ENCODE measurements around the gene RASL12.
"Not testable (repeated sequence)": the region's sequence is repeated elsewhere in the genome, so short reads cannot be mapped to it uniquely, and the experiment has no call there.

Gene RASL12

DNA sequence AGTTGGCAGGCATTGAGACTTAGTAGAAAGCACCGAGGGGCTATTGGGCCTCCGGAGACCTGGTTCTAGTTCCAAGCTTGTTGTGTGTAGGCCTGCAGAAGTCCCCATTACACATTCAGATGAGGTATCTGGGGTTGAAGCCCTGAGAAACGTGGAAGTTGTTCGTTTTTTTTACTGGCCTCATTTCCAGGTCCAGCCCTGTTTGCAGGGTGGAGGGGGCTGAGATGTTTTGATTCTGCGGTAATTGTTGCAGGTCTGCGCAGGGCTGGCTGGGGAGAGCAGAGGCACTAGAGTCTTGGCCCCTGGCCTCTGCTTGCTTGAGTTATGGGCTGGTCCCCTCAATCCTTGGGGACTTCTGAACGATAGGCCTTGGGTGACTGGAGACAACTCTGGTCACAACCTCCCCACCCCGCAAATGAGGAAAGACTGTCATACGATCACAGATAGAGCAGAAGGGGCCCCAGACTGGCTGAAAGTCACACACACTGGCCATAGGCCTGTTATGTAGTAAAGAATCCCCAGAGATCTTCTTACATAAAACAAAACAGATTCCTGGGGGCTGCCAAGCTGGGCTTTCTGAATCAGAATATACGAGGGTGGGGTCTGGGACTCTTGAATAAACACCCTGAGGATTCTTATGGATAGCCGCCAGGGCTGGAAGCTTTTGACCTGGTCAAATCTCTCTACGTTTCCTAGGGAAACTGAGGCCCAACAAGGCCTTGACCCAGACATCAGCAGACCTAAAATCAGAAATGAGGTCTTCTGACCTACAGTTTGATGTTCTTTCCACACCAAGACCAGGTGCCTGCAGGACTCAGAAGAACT is 24.4 kb upstream of the RASL12 start:
- no peak for DNase-seq

DNA sequence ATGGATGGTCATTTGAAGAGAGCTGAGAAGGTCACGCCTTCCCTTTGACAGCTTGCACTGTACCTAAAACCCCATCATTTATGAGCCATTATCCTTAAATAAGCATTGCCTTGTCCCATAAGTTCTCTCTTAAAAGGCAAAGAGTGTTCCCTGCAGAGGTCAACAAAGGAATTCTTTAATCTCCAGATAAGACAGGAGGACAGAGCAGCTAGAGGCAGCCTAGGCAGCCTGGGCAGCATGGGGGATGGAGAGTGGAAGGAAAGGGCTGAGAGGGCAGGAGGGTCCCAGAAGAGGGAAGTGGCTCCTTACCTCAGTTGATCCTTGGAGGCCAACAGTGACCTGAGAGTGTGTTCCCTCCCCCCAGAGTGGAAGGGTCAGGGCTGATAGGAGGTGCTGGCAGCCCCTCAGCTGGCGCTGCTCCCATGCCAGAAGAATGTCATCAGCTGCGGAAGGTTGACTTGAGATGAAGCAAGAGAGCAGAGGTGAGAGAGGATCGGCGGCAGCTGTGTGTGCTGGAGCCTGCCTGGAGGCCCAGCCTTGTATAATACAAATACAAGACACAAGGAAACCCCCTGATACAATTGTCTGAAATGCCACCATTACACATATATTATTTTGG is 21.5 kb upstream of the RASL12 start:
- DNase-seq, result no peak

DNA sequence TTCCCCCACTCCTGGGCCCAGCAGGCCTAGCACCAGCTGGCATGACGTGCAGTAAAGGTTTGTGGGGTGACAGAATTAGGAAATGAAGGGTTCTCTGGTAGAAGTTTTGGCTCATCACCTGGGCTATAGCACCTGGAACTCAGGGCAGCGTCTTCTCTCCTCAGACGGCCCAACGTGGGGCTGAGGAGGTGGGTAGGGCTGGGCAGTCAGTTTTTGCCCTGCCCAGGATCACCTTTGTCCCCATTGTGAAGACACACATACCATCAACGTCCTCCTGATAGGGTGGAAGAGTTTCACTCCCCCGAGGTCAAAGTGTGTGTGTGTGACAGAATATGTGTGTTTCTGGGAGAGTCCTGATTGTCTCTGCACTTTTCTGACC is 20.8 kb upstream of the RASL12 start:
- no peak for DNase-seq

DNA sequence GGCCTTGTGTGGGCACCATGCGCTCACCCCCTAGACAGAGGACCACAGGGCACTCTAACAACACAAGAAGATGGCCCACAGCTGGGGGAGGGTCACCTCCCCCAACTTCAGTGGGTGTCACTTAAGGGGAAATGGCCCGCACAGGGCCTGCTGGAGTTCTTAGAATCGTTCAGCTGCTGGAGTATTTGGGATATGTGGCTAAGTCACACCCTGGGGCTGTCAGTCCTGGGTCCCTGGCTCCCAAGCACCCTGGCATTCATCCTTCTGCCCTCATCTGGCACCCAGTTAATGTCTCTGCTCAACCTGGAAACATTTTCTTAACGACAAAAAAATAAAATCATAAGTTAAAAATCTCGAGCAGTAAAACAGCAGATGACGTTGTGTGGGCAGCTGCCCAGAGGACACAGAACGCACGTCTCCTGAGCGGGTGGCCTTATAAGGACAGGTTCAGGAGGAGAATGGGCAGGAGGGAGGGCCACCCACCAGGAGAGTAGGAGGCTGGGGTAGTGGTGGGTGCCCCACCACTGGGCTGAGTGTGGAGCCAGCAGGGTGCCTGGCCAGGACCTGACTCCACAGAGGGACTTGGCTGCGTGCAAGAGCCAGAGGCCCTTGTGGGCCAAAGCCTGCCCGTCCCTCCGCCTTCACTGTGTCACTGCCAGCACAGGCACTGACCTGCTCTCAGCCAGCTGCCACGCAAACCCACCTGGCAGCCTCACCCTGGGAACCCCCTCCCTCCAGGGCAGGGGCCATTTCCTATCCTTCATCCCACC is 20.3 kb upstream of the RASL12 start:
- DNase-seq, result no peak

DNA sequence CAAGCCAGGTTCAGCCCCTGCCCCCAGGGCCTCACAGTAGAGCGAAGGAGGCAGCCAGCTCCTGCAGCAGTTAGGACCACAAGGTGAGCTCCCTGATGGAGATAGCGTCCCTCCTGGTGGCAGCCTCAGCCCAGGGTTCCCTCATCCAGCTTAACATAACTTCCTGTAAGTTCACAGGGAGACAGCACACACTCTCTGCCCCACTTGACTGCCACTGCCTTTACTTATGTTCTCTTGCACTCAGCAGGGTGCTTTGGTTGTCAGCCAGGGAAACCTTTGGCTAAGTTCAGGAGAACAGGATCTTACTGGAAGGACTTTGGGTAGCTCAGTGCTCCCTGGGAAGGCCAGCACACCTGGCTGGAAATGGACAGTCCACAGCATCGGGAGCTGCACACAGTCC is 19.6 kb upstream of the RASL12 start:
- DNase-seq, result no peak

DNA sequence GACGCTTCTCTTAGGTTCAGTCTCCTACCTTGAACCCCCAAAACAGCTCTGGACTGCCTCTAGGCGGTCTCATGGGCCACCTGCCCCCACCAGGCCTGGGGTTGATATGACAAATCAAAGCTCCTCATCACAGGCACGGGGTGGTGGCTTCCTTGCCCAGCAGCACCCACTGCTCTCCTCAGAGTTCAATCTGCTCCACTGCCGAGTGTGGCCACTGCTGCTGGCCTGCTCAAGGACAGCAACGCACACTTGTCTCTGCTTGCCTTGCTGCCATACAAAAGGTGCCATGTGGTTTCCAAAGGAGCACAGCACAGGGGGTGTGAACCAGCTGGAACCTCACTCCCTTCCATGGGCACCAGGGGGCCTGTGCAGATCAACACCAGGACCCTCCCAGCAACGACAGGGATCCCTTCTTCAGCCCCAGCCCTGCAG is 18.9 kb upstream of the RASL12 start:
- no peak for DNase-seq

DNA sequence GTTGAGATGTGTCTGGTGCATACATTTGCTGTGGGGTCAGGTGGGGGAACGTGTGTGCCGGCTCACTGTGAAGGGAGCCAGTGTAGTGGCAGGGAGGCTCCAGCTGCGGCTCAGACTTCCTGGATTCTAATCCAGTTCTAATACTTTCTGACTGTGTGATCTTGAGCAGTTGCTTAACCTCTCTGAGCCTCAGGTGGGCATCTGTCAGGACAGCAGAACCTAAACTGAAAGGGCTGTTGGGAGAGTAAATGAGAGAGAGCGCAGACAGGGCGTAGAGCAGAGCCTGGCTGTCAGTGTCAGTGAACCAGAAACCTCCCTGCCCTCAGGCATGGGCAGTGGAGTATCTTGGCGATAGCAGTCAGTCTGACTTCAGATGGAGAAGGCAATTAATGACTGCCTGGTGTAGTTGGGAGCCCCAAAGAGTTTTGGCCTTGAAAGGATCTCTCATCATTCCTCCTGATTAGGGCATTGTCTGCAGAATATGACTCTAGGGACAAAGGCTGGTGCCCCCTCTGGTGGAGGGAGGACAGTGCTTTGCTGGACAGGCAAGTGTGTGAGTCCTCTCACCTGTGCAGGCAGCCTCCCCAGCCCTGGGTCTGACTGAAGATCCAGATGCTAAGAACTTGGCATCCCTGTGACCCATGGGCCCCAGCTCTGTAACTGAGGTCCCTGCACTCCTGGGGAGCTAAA is 18.3 kb upstream of the RASL12 start:
- DNase-seq, result no peak

DNA sequence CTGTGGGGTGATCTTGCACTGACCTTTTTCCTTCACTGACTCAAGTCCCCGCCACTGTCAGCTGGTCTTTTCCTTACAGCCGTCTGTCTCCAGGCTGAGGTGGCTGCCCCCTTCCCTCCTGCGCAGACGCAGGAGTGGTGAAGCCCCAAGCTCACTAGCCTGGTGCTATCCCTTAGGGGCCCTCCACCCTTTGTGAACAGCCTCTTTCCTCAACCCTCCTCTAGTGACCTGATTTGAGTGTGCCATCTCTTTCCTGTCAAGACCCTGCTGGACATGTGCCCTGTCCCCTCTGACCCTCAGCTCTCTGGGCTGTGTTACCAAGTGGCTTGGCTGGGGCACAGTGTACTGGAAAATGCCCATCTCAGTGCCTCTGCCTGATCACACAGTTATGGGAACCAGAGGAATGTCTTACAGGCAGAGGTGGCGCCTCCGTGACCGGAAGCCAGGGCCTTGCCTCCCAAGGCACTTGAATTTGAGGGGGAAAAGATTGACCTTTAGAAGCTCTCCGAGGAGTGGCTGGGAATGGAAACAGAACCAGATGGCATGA is 17.5 kb upstream of the RASL12 start:
- no peak for DNase-seq

DNA sequence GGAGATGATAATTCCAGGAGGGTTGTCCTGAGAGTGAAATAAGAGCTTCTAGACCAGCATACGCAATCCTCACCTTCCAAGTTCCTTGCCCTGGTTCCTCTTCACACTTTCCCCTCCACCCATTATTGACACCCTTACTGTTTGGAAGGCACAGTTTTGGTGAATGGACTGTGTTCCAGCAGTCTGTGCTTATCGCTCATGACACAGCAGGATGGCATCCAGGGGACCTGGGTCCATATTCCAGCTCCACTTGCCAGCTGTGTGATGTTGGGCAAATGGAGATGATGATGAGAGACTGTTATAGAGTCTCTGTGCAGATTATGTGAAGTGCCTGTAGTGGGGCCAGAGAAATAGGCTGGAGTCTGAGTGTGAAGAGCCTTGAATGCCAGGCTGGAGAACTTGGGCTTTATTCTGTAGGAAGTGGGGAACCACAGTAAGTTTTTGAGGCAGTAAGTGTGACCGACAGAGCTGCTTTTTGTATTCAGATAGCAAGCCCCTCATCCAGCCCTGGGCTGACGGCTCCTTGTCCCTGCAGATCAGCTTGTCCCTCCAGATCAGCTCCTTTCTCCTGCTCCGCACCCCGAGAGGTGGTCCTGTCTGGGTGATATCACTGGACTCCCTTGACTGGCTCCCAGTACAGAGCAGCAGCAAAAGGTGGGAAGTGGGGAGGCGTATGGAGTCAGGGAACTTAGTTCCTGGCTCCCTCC is 16.9 kb upstream of the RASL12 start:
- no peak for DNase-seq

DNA sequence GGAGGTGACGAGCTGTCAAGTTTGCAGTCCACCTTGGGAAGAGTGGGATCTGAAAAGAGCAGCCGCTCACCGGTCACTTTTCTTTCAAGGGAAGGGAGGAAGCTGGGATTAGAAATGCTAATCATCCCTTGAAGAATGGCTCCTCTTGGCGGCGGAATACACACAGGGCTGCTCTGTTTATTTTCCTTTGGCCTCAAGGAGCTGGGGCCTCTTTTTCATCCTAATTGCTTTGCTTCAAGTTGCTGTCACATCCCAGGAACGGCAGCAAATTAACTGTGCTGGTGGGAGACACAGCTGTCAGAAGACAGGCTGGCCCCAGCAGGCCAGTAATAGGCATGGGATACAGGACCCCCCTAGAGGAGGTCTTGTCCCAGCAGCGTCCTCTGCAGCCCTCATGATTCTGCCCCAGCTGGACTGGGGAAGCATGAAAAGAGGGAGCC is 15.5 kb upstream of the RASL12 start:
- no peak for DNase-seq

DNA sequence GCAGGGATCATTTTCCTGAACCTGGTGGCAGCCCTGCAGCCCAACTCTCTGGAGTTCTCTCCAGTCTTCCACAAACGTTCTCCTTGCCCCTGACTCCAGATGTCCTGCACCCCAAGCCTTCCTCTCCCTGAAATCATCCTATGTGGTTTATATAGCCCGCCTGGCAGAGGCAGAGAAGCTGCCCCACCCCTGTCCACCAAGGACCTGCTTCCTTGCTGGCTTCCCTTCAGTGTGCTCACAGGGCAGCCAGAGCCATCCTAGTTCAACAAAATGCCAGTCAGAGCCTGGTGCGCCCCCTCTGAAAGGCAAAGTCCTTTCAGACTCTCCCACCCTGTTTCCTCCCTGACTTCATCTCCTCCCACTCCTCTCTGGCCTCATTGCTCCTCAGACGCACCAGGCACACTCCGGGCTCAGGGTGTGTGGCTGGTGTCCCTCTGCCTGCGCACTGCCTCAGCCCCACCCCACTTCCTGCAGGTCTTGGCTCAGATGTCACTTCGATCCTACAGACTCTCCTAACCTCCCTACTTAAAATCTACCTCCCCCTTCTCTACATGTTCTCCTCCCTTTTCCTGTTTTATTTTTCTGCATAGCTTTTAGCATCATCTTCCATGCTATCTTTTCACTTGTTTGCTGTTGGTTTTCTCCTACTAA is 14.6 kb upstream of the RASL12 start:
- DNase-seq, result no peak

DNA sequence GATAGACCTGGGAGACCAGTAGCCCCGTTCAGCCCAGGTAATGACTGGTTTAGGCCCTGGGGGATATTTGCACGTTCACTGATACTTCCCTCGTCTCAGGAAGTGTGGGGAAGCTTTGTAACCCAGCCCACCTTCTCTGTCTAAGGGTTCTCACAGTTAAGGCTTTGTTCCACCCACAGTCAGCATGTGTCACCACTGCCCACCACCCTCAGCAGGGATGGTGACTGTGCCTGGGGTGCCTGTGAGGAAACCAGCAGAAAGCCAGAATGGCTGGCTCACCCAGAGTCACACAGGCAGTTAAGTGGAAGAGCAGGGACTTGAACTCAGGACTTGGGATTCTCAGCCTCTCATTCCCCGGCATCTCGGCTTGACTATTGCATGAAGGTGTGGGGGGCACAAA is 14.0 kb upstream of the RASL12 start:
- no peak for DNase-seq

DNA sequence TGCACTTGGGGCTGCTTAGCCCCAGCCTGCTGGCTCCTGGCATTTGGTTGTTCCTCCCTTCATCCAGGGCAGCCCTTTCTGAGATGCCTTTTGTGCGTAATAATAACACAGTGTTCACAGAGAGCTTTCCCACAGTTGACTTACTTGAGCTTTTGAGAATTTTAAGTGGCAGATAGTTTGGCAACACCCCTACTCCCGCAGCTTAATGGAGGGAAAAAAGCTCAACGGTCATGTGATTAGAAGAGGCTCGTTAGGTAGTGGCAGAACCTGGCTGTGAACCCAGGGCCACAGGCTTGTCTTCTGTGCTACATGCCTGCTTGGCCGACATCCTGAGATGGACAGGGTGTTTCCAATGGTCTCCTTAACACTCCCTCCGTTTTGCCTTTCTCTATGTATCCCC is 13.5 kb upstream of the RASL12 start:
- DNase-seq, result no peak

DNA sequence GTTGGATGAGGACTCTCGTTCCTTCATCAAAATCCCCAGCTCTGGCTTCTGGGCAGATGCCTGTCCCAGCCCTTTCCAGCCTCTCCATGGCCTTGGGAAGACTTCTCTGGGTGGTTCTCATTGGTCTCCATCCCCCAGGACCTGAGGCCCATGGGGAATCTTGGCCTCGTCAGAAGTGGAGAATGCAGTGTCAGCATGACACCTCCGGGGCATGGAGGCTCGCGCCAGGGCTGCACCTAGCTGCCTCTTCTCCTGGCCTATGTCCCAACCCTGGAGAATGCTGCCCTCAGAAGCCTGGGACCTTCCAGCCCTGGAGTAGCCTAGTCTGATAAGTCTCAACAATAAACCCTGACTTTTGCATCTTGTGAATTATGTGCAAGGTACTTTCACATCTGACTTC is 11.8 kb upstream of the RASL12 start:
- no peak for DNase-seq

DNA sequence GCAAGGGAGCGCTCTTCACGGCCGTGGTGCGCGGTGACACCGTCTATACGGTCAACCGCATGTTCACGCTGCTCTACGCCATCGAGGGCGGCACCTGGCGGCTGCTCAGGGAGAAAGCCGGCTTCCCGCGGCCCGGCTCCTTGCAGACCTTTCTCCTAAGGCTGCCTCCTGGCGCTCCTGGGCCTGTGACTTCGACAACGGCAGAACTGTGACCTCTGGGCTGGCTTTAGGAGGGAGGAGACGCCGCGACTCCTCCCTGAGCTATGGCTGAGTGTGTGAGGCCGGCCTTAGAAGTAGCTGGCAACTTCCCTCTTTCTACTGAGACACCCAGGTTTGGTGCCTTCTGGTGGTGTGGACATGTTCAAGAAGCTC is 10.2 kb upstream of the RASL12 start:
- DNase-seq, result peak; percentile 30

DNA sequence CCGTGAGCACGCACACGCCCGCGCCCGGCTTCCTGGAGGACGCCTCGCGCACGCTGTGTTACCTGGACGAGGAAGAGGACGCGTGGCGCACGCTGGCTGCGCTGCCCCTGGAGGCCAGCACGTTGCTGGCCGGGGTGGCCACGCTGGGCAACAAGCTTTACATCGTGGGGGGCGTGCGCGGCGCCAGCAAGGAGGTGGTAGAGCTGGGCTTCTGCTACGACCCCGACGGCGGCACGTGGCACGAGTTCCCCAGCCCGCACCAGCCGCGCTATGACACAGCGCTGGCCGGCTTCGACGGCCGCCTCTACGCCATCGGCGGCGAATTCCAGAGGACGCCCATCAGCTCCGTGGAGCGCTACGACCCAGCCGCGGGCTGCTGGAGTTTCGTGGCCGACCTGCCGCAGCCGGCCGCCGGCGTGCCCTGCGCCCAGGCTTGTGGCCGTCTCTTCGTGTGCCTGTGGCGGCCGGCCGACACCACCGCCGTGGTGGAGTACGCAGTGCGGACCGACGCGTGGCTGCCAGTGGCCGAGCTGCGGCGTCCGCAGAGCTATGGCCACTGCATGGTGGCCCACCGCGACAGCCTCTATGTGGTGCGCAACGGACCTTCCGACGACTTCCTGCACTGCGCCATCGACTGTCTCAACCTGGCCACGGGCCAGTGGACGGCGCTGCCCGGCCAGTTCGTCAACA is 9.6 kb upstream of the RASL12 start:
- DNase-seq, result no peak

DNA sequence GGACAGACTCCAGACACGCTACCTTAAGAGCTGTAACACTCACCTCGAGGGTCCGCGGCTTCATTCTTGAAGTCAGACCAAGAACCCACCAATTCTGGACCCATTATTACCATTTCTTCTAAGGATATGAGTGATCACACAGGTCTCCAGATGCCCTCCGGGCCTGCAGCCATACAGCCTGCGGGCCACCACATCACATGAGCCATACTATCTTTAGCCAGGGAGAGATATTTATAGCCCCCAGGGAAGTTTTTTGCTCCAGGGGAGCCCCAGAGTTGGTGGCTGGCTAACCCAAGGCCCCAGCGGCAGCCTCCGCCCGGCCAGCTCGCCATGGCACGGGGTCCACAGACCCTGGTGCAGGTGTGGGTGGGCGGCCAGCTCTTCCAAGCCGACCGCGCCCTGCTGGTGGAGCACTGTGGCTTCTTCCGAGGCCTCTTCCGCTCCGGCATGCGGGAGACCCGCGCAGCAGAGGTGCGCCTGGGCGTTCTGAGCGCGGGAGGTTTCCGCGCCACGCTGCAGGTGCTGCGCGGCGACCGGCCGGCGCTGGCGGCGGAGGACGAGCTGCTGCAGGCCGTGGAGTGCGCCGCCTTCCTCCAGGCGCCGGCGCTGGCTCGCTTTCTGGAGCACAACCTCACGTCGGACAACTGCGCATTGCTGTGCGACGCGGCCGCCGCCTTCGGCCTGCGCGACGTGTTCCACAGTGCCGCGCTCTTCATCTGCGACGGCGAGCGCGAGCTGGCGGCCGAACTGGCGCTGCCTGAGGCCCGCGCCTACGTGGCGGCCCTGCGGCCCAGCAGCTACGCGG is 8.9 kb upstream of the RASL12 start, which contains the start of gene KBTBD13:
TSS of gene KBTBD13 (plus strand) at position 261 of the 805 bp plus-strand sequence. CDS start at position 331, 70 bp downstream.
- no peak for DNase-seq

DNA sequence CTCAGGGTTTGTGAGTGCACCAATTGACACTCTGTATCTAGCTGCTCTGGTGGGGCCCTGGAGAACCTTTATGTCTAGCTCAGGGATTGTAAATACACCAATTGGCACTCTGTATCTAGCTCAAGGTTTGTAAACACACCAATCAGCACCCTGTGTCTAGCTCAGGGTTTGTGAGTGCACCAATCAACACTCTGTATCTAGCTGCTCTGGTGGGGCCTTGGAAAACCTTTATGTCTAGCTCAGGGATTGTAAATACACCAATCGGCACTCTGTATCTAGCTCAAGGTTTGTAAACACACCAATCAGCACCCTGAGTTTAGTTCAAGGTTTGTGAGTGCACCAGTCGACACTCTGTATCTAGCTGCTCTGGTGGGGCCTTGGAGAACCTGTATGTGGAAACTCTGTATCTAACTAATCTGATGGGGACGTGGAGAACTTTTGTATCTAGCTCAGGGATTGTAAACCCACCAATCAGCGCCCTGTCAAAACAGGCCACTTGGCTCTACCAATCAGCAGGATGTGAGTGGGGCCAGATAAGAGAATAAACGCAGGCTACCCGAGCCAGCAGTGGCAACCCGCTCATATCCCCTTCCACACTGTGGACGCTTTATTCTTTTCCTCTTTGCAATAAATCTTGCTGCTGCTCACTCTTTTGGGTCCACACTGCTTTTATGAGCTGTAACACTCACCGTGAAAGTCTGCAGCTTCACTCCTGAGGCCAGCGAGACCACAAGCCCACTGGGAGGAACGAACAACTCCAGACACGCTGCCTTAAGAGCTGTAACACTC is 8.0 kb upstream of the RASL12 start:
- DNase-seq, result not testable (repeated sequence)

DNA sequence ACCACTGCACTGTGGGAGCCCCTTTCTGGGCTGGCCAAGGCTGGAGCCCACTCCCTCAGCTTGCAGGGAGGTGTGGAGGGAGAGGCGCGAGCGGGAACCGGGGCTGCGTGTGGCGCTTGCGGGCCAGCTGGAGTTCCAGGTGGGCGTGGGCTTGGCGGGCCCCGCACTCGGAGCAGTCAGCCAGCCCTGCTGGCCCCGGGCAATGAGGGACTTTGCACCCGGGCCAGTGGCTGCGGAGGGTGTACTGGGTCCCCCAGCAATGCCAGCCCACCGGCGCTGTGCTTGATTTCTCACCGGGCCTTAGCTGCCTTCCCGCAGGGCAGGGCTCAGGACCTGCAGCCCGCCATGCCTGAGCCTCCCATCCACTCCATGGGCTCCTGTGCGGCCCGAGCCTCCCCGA is 7.2 kb upstream of the RASL12 start:
- DNase-seq, result not testable (repeated sequence)

Data from CD4-positive, alpha-beta T cell treated with Interleukin-15 for 1 hour (primary cell).